ENCODE results near the gene SH3GL1.

The SH3GL1 gene

DNA sequence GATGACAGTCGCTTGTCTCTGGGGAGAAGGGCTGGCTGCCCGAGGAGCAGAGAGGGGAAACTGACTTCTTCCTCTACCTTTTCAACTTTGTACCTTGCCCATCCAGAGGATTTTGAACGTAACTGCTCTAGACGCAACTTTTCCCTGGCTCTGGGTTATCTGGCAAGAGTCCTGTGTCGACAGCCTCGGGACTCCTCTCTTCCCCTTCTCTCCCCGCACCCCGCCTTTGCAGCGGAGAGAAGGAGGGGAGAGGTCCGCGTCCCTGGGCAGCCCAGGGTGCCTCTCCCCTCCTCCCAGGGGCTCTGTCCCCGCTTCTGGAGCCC is 574 bp downstream of the SH3GL1 start:
- Mint-ChIP-seq H3K4me1 (ENCODE audit: low read depth) (peaks cover 68% of the 10 kb centered on the region), H3K9me3 (no peaks in the 10 kb centered on the region), H3K27ac (peak overlapping the region; percentile 93), H3K4me3 (peak overlapping the region; percentile 96), H3K27me3 (no peaks in the 10 kb centered on the region), H3K36me3 (ENCODE audit: low read depth) (peaks cover 50% of the 10 kb centered on the region)
- intact Hi-C loops (cut with micrococcal nuclease), result loop anchor here (1.0 to 5.0 kb wide), 2 partner anchors 30 to 73 kb away; partner anchors contain the start of gene HDGFL2

DNA sequence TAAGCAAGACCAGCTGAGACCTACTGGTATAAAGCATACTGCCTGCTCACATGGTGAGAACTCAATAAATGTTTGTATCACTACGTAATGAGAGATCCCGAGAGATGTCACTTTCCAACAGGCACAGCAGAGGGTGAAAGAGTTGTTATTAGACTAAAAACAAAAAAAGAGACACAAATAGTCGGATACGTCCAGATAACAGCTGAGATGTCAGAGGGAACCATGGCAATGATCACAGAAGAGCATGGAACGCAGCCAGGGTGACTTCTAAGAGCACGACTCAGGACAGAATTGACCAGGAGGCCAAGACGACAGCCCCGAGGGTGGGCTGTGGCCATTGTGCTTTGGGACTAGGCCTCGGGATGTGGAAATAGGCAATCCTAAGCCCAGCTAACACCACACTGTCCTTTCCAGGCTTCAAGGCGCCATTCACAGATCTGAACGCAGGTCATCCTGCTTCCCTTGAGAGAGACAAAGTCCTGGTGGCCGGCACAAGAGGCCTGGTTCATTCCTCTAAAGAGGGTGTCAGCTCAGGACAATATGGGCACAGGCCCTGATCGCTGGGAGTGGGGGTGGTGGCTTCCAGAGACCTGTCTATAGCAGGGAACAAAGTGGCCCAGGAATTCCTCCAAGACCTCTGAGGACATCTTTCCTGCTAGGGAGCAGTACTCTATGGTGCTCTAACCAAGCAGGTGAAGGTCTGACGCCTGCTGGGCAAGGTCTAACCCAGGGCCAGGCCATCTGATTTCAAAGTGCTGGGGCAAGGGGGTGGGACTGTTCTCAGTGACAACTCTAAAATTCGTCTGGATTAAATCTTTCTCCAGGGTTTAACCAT is 3.2 kb downstream of the SH3GL1 start:
- Mint-ChIP-seq H3K9me3 (no peaks in the 10 kb centered on the region), H3K4me3 (no peak overlapping the region), H3K4me1 (ENCODE audit: low read depth) (peaks cover 78% of the 10 kb centered on the region), H3K27ac (no peak overlapping the region), H3K36me3 (ENCODE audit: low read depth) (peaks cover 72% of the 10 kb centered on the region), H3K27me3 (no peaks in the 10 kb centered on the region)
- intact Hi-C loops (cut with micrococcal nuclease), result no loop called here

GRCh38 chr19:4393947-4394590 is 6.3 kb downstream of the SH3GL1 start:
- intact Hi-C loops (cut with micrococcal nuclease), result no loop called here
- H3K4me1 Mint-ChIP-seq (ENCODE audit: low read depth), result peaks cover 91% of the 10 kb centered on the region

DNA sequence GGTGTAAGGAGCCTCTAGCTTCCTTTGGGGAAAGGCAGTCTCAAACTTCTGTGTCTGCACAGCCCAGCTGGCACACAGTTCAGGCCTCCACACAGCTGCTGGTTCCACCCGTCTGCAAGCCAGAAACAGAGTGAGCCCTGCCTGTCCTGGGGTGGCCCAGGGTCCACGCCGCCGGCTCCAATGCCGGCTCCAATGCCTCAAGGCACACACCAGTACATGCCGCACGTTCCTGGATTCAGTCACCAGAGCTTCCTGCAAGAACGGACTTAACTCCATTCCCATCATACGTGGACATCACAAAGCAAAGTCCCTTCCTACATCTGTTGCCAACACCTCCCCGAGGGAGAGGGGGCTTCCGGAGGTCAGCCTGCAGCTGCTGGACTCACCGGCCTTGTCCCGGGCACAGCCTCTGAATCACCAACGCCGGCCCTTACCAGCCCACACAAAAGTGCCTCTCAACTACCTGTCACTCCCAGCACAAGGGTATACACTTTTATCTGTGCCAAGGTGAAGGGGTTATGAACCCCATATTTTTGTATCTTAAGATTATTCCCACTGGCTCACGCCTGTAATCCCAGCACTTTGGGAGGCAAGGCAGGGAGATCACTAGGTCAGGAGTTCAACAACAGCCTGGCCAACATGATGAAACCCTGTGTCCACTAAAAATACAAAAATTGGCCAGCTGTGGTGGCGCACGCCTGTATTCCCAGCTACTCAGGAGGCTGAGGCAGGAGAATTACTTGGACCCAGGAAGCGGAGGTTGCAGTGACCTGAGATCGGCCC is 8.5 kb downstream of the SH3GL1 start:
- no peaks in the 10 kb centered on the region for H3K9me3 Mint-ChIP-seq
- intact Hi-C loops (cut with micrococcal nuclease), result no loop called here
- H3K27me3 Mint-ChIP-seq, result no peaks in the 10 kb centered on the region
- peak overlapping the region; percentile 50 for H3K27ac Mint-ChIP-seq
- H3K4me1 Mint-ChIP-seq (ENCODE audit: low read depth), result peaks cover 96% of the 10 kb centered on the region
- no peak overlapping the region for H3K4me3 Mint-ChIP-seq
- peaks cover 93% of the 10 kb centered on the region for H3K36me3 Mint-ChIP-seq (ENCODE audit: low read depth)

More at GRCh38 chr19:4393947-4394590, 6.3 kb downstream of the SH3GL1 start:
- Mint-ChIP-seq H3K4me3 (no peak overlapping the region), H3K36me3 (ENCODE audit: low read depth) (peaks cover 91% of the 10 kb centered on the region), H3K27me3 (no peaks in the 10 kb centered on the region), H3K27ac (peak overlapping the region; percentile 68), H3K9me3 (no peaks in the 10 kb centered on the region)

- peak overlapping the region; percentile 64 for H3K4me3 Mint-ChIP-seq
- peaks cover 93% of the 10 kb centered on the region for H3K36me3 Mint-ChIP-seq (ENCODE audit: low read depth)
- intact Hi-C loops (cut with micrococcal nuclease), result no loop called here
- no peaks in the 10 kb centered on the region for H3K27me3 Mint-ChIP-seq
- H3K27ac Mint-ChIP-seq, result peak overlapping the region; percentile 86
- no peaks in the 10 kb centered on the region for H3K9me3 Mint-ChIP-seq
- H3K4me1 Mint-ChIP-seq (ENCODE audit: low read depth), result peaks cover 96% of the 10 kb centered on the region
Measured at GRCh38 chr19:4391306-4391693, 9.0 kb downstream of the SH3GL1 start.

DNA sequence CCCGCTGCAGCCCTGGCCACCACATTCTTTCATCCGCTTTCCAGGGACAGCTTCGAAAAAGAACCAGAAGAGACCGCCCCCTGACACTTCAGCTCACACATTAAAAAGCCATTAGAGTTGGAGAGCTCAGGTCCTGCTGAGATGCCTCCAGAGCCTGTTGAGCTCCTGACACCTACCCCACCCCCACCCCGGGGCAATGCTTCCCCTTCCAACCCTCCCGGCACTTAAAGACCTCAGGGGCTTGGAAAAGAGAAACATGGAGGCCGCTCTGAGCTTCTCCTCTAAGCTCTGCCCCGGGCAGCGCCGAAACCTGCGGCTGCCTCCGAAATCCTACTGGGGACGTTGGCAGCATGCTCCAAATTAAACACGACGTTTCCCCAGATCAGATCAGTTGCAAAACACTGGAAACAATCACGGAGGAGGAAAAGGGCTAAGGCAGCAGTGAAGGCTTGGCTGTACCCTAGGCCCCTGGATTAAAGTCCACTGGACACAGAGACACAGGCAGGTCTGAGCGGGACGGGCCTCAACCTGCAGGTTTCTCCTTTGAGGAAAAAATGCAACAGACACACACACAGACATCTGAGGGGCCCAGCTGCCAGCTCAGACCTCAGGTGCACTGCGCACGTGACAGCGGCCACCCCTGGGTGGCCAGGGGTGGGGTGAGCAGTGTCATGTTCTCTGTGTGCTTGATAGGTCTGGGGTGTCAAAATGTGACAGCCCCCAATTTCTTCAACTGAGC is 9.6 kb downstream of the SH3GL1 start:
- Mint-ChIP-seq H3K4me1 (ENCODE audit: low read depth) (peaks cover 96% of the 10 kb centered on the region), H3K27ac (peak overlapping the region; percentile 86), H3K27me3 (no peaks in the 10 kb centered on the region), H3K36me3 (ENCODE audit: low read depth) (peaks cover 93% of the 10 kb centered on the region), H3K4me3 (peak overlapping the region; percentile 69), H3K9me3 (no peaks in the 10 kb centered on the region)
- intact Hi-C loops (cut with micrococcal nuclease), result no loop called here

DNA sequence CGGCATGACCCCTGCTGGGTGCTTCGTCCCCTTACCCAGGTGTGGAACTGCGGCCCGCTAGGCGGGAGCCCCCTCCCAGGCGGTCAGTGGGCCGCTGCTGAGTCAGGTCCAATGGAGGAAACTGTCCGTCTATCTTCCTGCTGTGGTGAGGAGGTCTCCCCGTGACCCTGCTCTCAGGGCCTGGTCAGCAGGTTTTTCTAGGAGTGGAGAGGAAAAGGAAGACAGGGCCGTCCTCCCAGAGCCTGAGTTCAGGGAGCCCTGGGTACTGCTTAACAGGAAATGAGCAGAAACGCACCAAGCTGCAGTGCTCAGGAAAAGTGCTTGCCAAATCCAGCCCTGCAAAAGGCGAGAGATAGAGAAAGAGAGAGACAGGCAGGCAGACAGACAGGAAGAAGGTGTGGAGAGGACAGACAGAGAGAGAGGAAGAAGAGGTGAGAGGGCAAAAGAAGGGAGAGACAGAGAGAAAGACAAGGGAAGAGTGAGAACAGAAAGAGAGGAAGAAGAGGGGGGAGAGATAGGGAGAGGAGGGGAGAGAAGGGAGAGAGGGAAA is 10.3 kb downstream of the SH3GL1 start:
- H3K4me1 Mint-ChIP-seq (ENCODE audit: low read depth), result peaks cover 99% of the 10 kb centered on the region
- H3K36me3 Mint-ChIP-seq (ENCODE audit: low read depth), result peaks cover 93% of the 10 kb centered on the region
- H3K9me3 Mint-ChIP-seq, result no peaks in the 10 kb centered on the region
- H3K27ac Mint-ChIP-seq, result peak overlapping the region; percentile 86
- peak overlapping the region; percentile 69 for H3K4me3 Mint-ChIP-seq
- intact Hi-C loops (cut with micrococcal nuclease), result no loop called here
- H3K27me3 Mint-ChIP-seq, result no peaks in the 10 kb centered on the region

- H3K4me1 Mint-ChIP-seq (ENCODE audit: low read depth), result peaks cover 94% of the 10 kb centered on the region
- no peaks in the 10 kb centered on the region for H3K27me3 Mint-ChIP-seq
- no peak overlapping the region for H3K4me3 Mint-ChIP-seq
- H3K27ac Mint-ChIP-seq, result peak overlapping the region; percentile 86
- H3K36me3 Mint-ChIP-seq (ENCODE audit: low read depth), result peaks cover 93% of the 10 kb centered on the region
- no peaks in the 10 kb centered on the region for H3K9me3 Mint-ChIP-seq
- intact Hi-C loops (cut with micrococcal nuclease), result no loop called here
Measured at GRCh38 chr19:4389511-4390016, 10.8 kb downstream of the SH3GL1 start.

GRCh38 chr19:4389064-4389375 is 11.3 kb downstream of the SH3GL1 start:
- H3K9me3 Mint-ChIP-seq, result no peaks in the 10 kb centered on the region
- H3K27me3 Mint-ChIP-seq, result no peaks in the 10 kb centered on the region
- no peak overlapping the region for H3K4me3 Mint-ChIP-seq
- peak overlapping the region; percentile 67 for H3K27ac Mint-ChIP-seq
- peaks cover 93% of the 10 kb centered on the region for H3K36me3 Mint-ChIP-seq (ENCODE audit: low read depth)
- peaks cover 89% of the 10 kb centered on the region for H3K4me1 Mint-ChIP-seq (ENCODE audit: low read depth)
- intact Hi-C loops (cut with micrococcal nuclease), result no loop called here

- intact Hi-C loops (cut with micrococcal nuclease), result no loop called here
- peaks cover 94% of the 10 kb centered on the region for H3K36me3 Mint-ChIP-seq (ENCODE audit: low read depth)
- no peaks in the 10 kb centered on the region for H3K9me3 Mint-ChIP-seq
- H3K27me3 Mint-ChIP-seq, result no peaks in the 10 kb centered on the region
- H3K4me1 Mint-ChIP-seq (ENCODE audit: low read depth), result peaks cover 89% of the 10 kb centered on the region
- H3K27ac Mint-ChIP-seq, result peak overlapping the region; percentile 67
- H3K4me3 Mint-ChIP-seq, result no peak overlapping the region
Measured at GRCh38 chr19:4388337-4389063, 11.8 kb downstream of the SH3GL1 start.

DNA sequence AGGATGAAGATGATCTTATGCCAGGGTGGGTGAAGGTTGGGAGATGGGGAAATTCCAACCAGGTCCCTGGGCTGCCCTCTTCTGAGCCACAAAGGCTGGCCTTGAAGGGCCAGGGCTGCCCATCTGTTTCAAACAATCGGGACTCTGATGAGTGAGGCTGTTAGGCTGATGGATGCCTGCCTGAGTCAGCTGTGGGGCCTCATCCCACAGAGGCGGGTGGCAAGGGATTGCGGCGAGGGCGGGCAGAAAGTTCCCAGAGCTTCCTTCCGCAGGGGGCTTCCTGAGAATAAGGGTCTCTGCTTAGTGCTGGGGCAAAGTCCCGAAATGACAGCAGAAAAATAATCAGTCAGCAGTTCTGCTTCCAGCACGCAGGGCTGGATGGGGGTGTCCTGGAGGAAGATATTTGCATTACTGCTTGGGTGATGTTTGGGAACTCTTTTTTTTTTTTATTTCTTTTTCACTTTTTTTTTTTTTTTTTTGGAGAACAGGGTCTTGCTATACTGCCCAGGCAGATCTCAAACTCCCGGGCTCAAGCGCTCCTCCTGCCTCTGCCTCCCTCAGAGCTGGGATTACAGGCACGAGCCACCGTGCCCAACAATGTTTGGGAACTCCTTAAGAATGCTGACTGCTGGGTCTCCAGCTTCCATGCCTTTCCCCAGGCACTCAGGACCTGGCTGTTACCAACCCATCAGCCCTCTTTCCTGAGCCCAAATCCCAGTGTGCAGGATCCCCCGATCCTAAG is 14.1 kb downstream of the SH3GL1 start:
- Mint-ChIP-seq H3K36me3 (ENCODE audit: low read depth) (peaks cover 82% of the 10 kb centered on the region), H3K27ac (peak overlapping the region; percentile 63), H3K27me3 (no peaks in the 10 kb centered on the region), H3K4me3 (no peak overlapping the region), H3K4me1 (ENCODE audit: low read depth) (peaks cover 82% of the 10 kb centered on the region), H3K9me3 (no peaks in the 10 kb centered on the region)
- intact Hi-C loops (cut with micrococcal nuclease), result no loop called here

- Mint-ChIP-seq H3K4me3 (no peak overlapping the region), H3K9me3 (no peaks in the 10 kb centered on the region), H3K27me3 (no peaks in the 10 kb centered on the region), H3K27ac (peak overlapping the region; percentile 63), H3K4me1 (ENCODE audit: low read depth) (peaks cover 82% of the 10 kb centered on the region), H3K36me3 (ENCODE audit: low read depth) (peaks cover 75% of the 10 kb centered on the region)
- intact Hi-C loops (cut with micrococcal nuclease), result no loop called here
Measured at GRCh38 chr19:4385291-4386040, 14.9 kb downstream of the SH3GL1 start.
